WI38 (cell line): ENCODE results near the gene NUCKS1.
A peak's percentile ranks its signal among the peaks of the same experiment; 100 is the strongest.

ENCODE experiments used
- H3K4me3 ChIP-seq: 2 replicates; pipeline ENCODE4 v1.5.1; 2011; ENCODE audit warnings: low read depth, mild to moderate bottlenecking, control low read depth, low read length
- CTCF ChIP-seq: IDR thresholded peaks from 2 replicates; pipeline ENCODE4 v1.5.1; 2012; ENCODE audit warnings: low read depth, mild to moderate bottlenecking, control low read depth, low read length

Gene NUCKS1

GRCh38 chr1:205687242-205687641, 62.7 kb downstream of the NUCKS1 start:
- TF ChIP-seq CTCF, result no peak
- H3K4me3 ChIP-seq, result no peak overlapping the region

GRCh38 chr1:205681364-205681763, 68.6 kb downstream of the NUCKS1 start:
- TF ChIP-seq CTCF, result no peak
- no peak overlapping the region for H3K4me3 ChIP-seq

- no peak for TF ChIP-seq CTCF
These were observed 69.7 kb downstream of the NUCKS1 start, which contains the start of gene SLC45A3 for GRCh38 chr1:205680073-205680851. Gene SLC45A3, minus strand, starts transcription at chr1:205680509. Its CDS starts 15,853 bp downstream, at chr1:205664656.

GRCh38 chr1:205678286-205679111, 71.5 kb downstream of the NUCKS1 start:
- TF ChIP-seq CTCF, result no peak
- H3K4me3 ChIP-seq, result peak overlapping the region; percentile 72

More at GRCh38 chr1:205680073-205680851, 69.7 kb downstream of the NUCKS1 start, which contains the start of gene SLC45A3:
- H3K4me3 ChIP-seq, result peak within 1 kb of the TSS; percentile 72

DNA sequence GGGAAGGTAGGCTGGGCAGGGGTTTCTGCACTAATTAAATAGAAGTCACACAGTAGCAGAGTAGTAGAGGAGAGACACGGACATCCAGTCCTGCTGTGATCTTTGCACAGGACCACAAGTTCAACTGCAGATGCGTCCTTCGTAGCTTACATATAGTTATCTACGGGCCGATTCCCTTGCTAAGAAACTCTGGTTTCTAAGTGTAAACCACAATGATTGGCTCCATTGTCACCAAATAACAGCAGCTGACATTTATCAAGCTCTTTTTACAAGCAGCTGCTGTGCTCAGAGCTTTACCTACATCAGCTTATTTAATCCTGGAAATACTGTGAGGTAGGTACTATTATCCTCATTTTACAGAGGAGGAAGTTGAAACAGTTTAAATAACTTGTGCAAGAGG, 72.8 kb downstream of the NUCKS1 start:
- no peak for TF ChIP-seq CTCF
- no peak overlapping the region for H3K4me3 ChIP-seq

DNA sequence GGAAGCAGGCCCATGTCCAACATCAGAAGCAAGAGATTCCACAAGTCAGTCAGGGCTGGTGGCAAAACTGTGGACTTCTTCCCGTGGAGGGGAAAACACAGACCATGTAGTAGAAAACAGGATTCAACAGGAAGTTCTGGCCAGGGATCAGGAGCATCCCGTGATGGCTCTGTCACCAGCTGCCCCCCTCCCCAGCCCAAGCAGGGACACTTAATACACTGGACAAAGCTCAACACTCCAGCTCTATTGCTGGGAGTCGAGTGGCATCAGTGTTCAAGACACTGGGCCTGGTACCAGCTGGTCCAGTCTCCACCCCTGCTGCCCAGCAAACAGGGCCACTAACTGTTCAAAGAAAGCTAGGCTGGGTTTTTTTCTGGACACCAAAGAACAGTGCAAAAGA, 73.4 kb downstream of the NUCKS1 start:
- TF ChIP-seq CTCF, result no peak
- H3K4me3 ChIP-seq, result no peak overlapping the region

GRCh38 chr1:205676002-205676401, 74.0 kb downstream of the NUCKS1 start:
- no peak for TF ChIP-seq CTCF

More at GRCh38 chr1:205676002-205676401, 74.0 kb downstream of the NUCKS1 start:
- no peak overlapping the region for H3K4me3 ChIP-seq
